ENCODE data around the gene LCORL.

Gene LCORL

DNA sequence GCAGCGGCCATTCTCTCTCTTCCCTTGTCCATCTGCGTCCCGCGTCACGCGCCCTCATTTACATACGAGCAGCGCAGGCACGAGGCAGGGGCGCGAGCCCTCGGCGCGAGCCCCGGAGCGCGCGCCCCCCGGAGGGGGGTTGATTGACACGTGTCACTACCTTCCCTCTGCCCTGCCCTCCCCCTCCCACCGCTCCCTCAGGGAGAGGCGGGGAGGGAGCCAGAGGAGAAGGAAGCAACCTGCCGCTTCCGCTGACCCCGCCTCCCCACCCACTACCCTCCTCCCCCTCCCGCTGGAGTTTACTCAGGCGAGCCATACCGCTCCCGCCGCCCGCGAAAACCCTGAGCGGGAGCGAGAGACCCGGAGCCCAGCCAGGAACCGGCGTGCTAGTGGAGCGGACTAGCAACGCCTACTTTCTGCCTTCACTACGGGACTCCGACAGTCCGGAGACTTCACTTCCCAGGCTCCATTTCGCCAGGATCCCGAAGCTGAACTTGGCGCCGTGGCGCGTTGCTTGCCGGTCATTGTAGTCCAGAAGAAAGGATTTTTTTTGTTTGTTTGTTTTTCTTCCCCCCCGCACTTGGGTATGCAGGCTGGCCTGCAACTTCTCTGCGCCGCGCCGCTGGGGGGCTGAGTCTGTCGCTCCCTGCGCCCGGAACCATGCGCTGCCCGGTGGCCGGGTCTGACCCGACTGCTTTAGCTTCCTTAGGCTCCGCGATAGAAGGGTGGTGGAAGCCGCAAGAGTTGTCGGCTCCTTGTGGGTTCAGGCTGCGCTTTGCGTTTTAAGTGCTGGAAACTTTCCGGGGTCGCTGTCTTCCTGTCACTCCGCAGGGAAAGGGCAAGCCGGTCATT lies at the start of gene LCORL:
Gene LCORL, minus strand, starts transcription at position 36 of the 852 bp plus-strand sequence. Its CDS starts 4 bp downstream, at position 32.
- TF ChIP-seq, protein P1, sequence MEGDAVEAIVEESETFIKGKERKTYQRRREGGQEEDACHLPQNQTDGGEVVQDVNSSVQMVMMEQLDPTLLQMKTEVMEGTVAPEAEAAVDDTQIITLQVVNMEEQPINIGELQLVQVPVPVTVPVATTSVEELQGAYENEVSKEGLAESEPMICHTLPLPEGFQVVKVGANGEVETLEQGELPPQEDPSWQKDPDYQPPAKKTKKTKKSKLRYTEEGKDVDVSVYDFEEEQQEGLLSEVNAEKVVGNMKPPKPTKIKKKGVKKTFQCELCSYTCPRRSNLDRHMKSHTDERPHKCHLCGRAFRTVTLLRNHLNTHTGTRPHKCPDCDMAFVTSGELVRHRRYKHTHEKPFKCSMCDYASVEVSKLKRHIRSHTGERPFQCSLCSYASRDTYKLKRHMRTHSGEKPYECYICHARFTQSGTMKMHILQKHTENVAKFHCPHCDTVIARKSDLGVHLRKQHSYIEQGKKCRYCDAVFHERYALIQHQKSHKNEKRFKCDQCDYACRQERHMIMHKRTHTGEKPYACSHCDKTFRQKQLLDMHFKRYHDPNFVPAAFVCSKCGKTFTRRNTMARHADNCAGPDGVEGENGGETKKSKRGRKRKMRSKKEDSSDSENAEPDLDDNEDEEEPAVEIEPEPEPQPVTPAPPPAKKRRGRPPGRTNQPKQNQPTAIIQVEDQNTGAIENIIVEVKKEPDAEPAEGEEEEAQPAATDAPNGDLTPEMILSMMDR (conservative IDR thresholded peaks at IDR 0.05; ENCODE audit: low read depth) = no peak
- H3K27ac ChIP-seq = peak within 1 kb of the TSS; percentile 96
- DNase-seq (ENCODE audit: low spot score) = peak; percentile 87
- POLR2A ChIA-PET (ENCODE audit: low non-redundant PET) = no interaction called here
- CTCF ChIA-PET = interaction anchor here (0.6 kb wide), 1 partner anchor 434 kb away, joined by 5 read pairs; no protein-coding TSS in a partner anchor

DNA sequence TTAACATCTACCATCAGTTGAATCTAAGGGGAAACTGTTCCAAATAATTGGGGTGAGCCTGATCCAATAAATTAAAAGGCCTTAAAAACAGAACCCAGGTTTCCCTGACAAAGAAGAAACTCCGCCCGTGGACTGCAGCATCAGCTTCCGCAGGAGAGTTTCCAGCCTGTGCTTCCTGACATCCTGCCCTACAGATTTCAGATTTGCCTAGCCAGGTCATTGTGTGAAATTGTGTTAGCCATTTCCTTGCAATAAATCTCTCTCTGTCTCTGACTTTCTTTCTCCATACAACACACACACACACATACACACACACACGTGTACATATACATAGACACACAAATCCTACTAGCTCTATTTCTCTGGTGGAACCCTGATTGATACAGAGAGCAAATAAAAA lies 48.3 kb upstream of the LCORL start:
- H3K27ac ChIP-seq = no peak overlapping the region
- TF ChIP-seq, protein P1 (conservative IDR thresholded peaks at IDR 0.05; ENCODE audit: low read depth) = no peak
- POLR2A ChIA-PET (ENCODE audit: low non-redundant PET) = no interaction called here
- DNase-seq (ENCODE audit: low spot score) = no peak
- CTCF ChIA-PET = no interaction called here

DNA sequence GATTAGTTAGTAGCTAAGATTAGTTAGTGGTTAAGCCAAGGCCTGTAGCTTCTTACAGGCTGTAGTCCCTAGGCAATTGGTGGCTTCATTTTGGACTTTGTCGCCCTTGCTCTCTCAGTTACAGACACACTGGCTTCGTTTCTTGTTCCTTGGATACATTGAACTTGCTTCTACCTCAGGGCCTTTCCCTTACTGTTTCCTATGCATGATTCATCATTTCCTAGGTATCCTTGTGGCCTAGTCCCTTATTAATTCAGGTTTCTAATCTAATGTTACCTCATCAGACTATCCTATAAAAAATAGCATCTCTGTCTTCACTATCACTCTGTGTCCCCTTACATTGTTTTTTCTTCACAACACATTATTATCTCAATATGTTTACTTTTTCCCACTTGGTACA lies 45.5 kb upstream of the LCORL start:
- CTCF ChIA-PET = interaction anchor here (0.7 kb wide), 1 partner anchor 257 kb away, joined by 4 read pairs; no protein-coding TSS in a partner anchor
- POLR2A ChIA-PET (ENCODE audit: low non-redundant PET) = no interaction called here
- no peak overlapping the region for H3K27ac ChIP-seq
- TF ChIP-seq, protein P1 (conservative IDR thresholded peaks at IDR 0.05; ENCODE audit: low read depth) = no peak
- DNase-seq (ENCODE audit: low spot score) = no peak

DNA sequence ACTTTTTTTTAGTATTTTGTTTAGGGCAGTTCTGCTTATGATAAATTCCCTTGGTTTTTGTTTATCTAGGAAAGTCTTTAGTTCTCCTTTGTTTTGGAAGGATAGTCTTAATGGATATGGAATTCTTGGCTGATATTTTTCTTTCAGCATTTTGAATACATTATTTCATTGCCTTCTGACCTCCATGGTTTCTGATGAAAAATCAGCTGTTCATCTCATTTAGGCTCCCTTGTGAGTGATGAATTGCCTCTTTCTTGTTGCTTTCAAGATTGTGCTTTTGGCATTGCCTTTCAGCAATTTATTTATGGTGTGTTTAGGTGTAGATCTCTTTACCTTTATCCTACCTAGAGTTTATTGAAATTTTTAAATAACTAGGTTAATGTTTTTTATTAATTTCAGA lies 41.5 kb upstream of the LCORL start:
- no peak for DNase-seq (ENCODE audit: low spot score)
- CTCF ChIA-PET = no interaction called here
- TF ChIP-seq, protein P1 (conservative IDR thresholded peaks at IDR 0.05; ENCODE audit: low read depth) = no peak
- no peak overlapping the region for H3K27ac ChIP-seq
- POLR2A ChIA-PET (ENCODE audit: low non-redundant PET) = no interaction called here

DNA sequence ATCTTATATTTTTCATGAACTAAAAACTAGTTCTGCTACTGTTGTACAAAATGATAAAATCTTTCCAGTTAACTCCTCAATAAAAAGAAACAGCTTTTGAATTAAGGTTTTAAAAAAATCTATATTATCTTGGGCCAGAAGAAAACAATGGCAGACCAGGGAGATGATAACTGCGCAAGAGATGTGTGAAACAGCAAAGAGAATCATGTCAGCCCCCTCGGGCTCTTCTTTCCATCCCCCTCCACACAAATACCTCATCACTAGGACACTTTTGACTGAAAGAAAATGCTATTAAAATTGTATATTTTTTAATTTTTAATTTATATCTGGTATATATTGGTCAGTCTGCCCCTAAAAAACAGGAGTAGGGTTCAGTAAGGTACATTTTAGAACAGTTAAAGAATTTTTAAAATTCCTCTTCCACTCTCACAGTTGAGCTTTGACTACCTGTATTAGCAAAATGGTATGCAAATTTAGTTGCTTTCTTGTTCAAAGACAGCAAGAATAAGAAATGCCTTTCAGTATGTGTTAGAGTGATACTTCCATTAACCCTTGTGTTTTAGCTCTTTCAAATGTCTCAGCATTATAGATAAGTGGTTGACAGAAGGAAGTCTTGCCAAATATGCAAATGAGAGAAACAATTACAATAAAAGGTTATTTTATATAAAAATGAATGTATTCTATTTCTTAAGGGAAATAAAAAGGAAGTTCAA lies 36.4 kb upstream of the LCORL start:
- TF ChIP-seq, protein P1 (conservative IDR thresholded peaks at IDR 0.05; ENCODE audit: low read depth) = no peak
- CTCF ChIA-PET = no interaction called here
- DNase-seq (ENCODE audit: low spot score) = no peak
- H3K27ac ChIP-seq = no peak overlapping the region
- POLR2A ChIA-PET (ENCODE audit: low non-redundant PET) = no interaction called here

DNA sequence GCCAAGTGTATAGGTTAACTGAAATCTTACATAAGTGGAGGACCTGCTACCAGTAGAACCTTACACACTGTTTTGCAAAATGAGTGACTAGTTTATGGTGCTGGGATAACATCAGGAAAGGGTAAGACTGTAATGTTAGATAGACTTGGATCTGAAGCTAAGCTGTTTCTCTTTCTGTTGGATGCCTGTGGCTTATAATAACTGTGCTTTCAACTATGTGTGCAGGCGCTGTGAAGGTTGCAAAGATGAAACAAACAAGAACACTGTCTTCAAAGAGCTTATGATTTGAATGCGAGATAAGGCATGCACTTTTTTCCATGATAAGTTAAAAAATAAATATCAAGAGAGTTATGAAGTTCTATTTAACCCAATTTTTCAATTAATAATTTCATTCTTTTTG lies 34.5 kb upstream of the LCORL start:
- ChIA-PET POLR2A (ENCODE audit: low non-redundant PET) (no interaction called here), CTCF (no interaction called here)
- no peak for DNase-seq (ENCODE audit: low spot score)
- no peak overlapping the region for H3K27ac ChIP-seq
- TF ChIP-seq, protein P1 (conservative IDR thresholded peaks at IDR 0.05; ENCODE audit: low read depth) = no peak

Data from RWPE1 (cell line).